GM12874 (cell line): ENCODE measurements around the gene ASB2.

Source experiments
- TF ChIP-seq, protein P1 (sequence below): IDR thresholded peaks from 2 replicates; pipeline ENCODE4 v1.5.1; 2011; ENCODE audit warnings: low read depth, mild to moderate bottlenecking, control low read depth, low read length, moderate library complexity; ENCODE audit not compliant: insufficient read depth

Gene ASB2

GRCh38 chr14:93976477-93977057, at the start of gene ASB2:
Gene ASB2 (minus strand): TSS chr14:93976570. CDS start chr14:93964539, 12,031 bp downstream.
- TF ChIP-seq, protein P1, sequence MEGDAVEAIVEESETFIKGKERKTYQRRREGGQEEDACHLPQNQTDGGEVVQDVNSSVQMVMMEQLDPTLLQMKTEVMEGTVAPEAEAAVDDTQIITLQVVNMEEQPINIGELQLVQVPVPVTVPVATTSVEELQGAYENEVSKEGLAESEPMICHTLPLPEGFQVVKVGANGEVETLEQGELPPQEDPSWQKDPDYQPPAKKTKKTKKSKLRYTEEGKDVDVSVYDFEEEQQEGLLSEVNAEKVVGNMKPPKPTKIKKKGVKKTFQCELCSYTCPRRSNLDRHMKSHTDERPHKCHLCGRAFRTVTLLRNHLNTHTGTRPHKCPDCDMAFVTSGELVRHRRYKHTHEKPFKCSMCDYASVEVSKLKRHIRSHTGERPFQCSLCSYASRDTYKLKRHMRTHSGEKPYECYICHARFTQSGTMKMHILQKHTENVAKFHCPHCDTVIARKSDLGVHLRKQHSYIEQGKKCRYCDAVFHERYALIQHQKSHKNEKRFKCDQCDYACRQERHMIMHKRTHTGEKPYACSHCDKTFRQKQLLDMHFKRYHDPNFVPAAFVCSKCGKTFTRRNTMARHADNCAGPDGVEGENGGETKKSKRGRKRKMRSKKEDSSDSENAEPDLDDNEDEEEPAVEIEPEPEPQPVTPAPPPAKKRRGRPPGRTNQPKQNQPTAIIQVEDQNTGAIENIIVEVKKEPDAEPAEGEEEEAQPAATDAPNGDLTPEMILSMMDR = no peak

DNA sequence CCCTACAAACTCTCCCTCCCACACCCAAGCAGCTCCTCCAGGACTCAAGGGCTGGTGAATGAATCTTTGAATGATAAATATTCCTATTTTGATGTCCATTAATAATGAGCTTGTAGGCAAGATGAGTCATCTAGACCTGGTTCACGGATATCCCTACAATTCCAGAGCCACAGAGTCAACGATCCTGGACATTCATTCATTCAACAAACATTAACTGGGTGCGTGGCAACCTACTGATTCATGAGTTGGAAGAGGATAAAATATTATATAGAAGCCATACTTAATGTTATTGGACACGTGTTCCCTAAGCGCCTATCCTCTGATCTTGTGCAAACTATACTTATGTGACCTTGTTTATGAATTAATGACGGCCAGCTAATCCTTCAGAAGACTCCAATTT, 49.4 kb upstream of the ASB2 start:
- TF ChIP-seq, protein P1 = no peak

DNA sequence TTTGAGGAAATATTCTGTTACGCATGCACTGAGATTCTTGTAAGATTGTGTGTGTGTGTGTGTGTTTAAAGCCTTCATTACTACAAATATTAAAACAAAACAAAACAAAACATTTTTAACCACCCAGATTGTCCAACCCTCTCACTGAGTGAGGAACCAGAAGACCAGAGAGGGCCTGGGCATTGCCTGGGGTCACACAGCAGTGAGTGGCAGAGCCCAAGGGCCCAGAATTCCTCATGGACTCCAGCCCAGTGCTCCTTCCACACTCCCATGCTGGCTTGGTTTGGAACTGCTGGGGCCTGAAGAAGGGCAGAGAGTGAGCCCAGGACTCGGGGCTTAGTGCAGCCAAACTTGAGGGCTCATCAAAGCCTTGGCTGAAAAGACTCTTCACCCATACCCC, 48.2 kb upstream of the ASB2 start:
- TF ChIP-seq, protein P1 = no peak

DNA sequence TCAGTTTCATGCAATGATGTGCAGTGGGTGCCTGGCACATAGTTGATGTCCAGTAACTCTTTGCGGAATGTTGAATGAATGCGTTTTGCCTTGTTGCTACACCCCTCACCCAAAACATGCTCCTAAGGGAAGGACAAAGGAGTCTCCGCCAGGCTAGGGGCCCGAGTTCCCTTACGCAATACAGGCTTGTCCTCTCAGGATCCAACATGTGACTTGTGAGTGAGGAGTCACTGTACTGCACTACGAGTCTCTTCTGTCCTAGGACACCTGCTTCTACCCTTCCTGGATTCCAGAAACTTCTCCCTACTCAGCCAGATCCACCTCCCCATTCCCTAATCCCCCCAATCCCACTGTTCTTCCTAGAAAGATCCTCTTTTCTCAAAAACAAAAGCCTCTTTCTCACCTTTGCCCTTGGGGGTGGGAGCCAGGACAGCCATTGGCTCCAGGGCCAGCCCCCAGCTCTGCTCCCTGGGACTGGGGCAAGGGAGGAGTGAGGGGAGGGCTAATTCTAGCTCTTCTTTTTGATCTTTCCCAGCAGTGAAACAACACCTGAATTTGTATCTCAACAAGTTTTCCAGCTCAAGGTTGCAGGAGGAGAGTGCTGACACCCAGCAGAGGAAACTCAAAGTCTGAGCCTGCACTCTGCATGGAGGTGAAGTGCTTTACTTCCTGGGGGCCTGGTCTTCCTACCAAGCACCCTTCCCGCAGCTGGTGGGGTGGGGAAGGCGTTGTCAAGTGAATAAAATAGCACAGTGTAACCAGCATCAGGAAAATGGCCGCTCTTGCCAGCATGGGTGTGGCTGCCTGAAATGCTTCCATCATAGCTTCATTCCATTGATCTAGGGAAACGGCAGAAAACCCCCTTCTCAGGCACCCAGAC, 46.4 kb upstream of the ASB2 start:
- TF ChIP-seq, protein P1 = no peak

GRCh38 chr14:94021416-94022157, 45.2 kb upstream of the ASB2 start:
- TF ChIP-seq, protein P1 = no peak

- TF ChIP-seq, protein P1 = no peak
These were observed 44.6 kb upstream of the ASB2 start for GRCh38 chr14:94021001-94021400.

GRCh38 chr14:94020267-94020666, 43.9 kb upstream of the ASB2 start:
- TF ChIP-seq, protein P1 = no peak
